GM15510 (cell line): ENCODE measurements around the gene PFDN2.

Source experiments
- POLR2A ChIP-seq: IDR thresholded peaks from 3 replicates; pipeline ENCODE4 v1.6.1; 2011; ENCODE audit warnings: borderline replicate concordance; ENCODE audit not compliant: insufficient read length; ENCODE audit errors: extremely low read depth

Gene PFDN2

GRCh38 chr1:161117759-161118581, at the start of gene PFDN2, which contains the start of gene NIT1:
PFDN2 (minus strand) TSS chr1:161118037; CDS start chr1:161118026, 11 bp downstream.
NIT1 (plus strand) TSS chr1:161118105; CDS start chr1:161118177, 72 bp downstream.
- peak; percentile 94 for TF ChIP-seq POLR2A

GRCh38 chr1:161166669-161167548, 49.1 kb upstream of the PFDN2 start:
- TF ChIP-seq POLR2A, result no peak

- TF ChIP-seq POLR2A, result peak; percentile 80
These were observed 48.2 kb upstream of the PFDN2 start, which contains the start of gene PPOX for GRCh38 chr1:161165742-161166668. PPOX (plus strand) TSS chr1:161166426; CDS start chr1:161166848, 422 bp downstream.

GRCh38 chr1:161164901-161165610, 47.2 kb upstream of the PFDN2 start:
- TF ChIP-seq POLR2A, result no peak

- TF ChIP-seq POLR2A, result no peak
These were observed 46.0 kb upstream of the PFDN2 start for GRCh38 chr1:161163793-161164192.

- no peak for TF ChIP-seq POLR2A
These were observed 45.0 kb upstream of the PFDN2 start for GRCh38 chr1:161162806-161163205.

GRCh38 chr1:161162052-161162451, 44.2 kb upstream of the PFDN2 start:
- no peak for TF ChIP-seq POLR2A

- TF ChIP-seq POLR2A, result no peak
These were observed 43.8 kb upstream of the PFDN2 start for GRCh38 chr1:161161652-161162051.

- no peak for TF ChIP-seq POLR2A
These were observed 42.9 kb upstream of the PFDN2 start for GRCh38 chr1:161160671-161161145.

- TF ChIP-seq POLR2A, result no peak
These were observed 42.0 kb upstream of the PFDN2 start for GRCh38 chr1:161159913-161160243.

GRCh38 chr1:161159087-161159912, 41.5 kb upstream of the PFDN2 start, which contains the start of gene USP21:
USP21 (plus strand) TSS chr1:161159500; CDS start chr1:161160641, 1,141 bp downstream.
- TF ChIP-seq POLR2A, result peak; percentile 88

- no peak for TF ChIP-seq POLR2A
These were observed 40.6 kb upstream of the PFDN2 start for GRCh38 chr1:161158316-161159010.

- TF ChIP-seq POLR2A, result no peak
These were observed 40.0 kb upstream of the PFDN2 start for GRCh38 chr1:161157867-161158266.
